H1 (cell line): ENCODE data around the gene LTA. TPM values are rescaled to one million over a fixed set of nuclear protein-coding genes. Genes with fewer than 3 reads are reported as not detected.

ENCODE experiments used
- CTBP2 ChIP-seq: IDR thresholded peaks from 2 replicates; pipeline ENCODE4 v1.7.0; 2011; ENCODE audit warnings: borderline replicate concordance, mild to moderate bottlenecking, moderate library complexity, mixed read lengths, low read length; ENCODE audit not compliant: insufficient read depth, insufficient read length
- polyA plus RNA-seq, 7 experiments: library from polyadenylated mRNA; depleted of rRNA in 3 of 7; stranded (reverse) in 5 of 7; unstranded in 2 of 7; fragments of >200 nt in 5 of 7; fragments of 200-250 nt in 2 of 7; gene quantifications; 1 replicate in 5 of 7; 2 replicates in 1 of 7; 4 replicates in 1 of 7; pipeline versions ENCODE4 v1.2.1 to v1.2.3, GENCODE V29; 2011 to 2013; ENCODE audit warnings: missing spikeins in 2 of 7, mixed read lengths in 2 of 7
- total RNA-seq: library from RNA; stranded (reverse); fragmentation: NEBNext Ultra II Directional; extraction: Animal tissue kit (Norgen Biotek cat#: 25700); gene quantifications from 2 replicates; pipeline ENCODE4 v1.2.1, GENCODE V29; 2021

Gene LTA
- total and polyA plus RNA-seq, 2 of the 8 experiments (the other 6 are each of a cell fraction or from before 2014, with no cell fraction given) = not detected

- no peak for TF ChIP-seq CTBP2
- TF ChIP-seq, all 59 proteins: peak for 0
These were observed at the start of gene LTA (continued) for GRCh38 chr6:31572041-31572911.
